NCI-H1092 treated with DMSO at 0.1 percent for 48 hours (cell line): ENCODE measurements around the gene WSB1.

Source experiments
- DNase-seq: peaks from one replicate; lab custom pipeline; 2025; lab: John Stamatoyannopoulos, UW

The WSB1 gene

GRCh38 chr17:27339198-27339835 is 45.4 kb downstream of the WSB1 start:
- DNase-seq, result no peak

- no peak for DNase-seq
Observed at GRCh38 chr17:27339836-27340550, 46.1 kb downstream of the WSB1 start.

GRCh38 chr17:27340575-27340974 is 46.7 kb downstream of the WSB1 start:
- DNase-seq, result no peak

- DNase-seq, result no peak
Observed at GRCh38 chr17:27341041-27341471, 47.1 kb downstream of the WSB1 start.

GRCh38 chr17:27342059-27342458 is 48.1 kb downstream of the WSB1 start:
- no peak for DNase-seq

GRCh38 chr17:27343294-27343693 is 49.4 kb downstream of the WSB1 start:
- DNase-seq, result no peak

GRCh38 chr17:27343977-27344607 is 50.2 kb downstream of the WSB1 start:
- no peak for DNase-seq

GRCh38 chr17:27345141-27345904 is 51.4 kb downstream of the WSB1 start:
- DNase-seq, result no peak

GRCh38 chr17:27346228-27346899 is 52.5 kb downstream of the WSB1 start:
- no peak for DNase-seq

GRCh38 chr17:27348196-27348595 is 54.3 kb downstream of the WSB1 start:
- DNase-seq, result no peak

GRCh38 chr17:27349540-27350021 is 55.7 kb downstream of the WSB1 start:
- no peak for DNase-seq

GRCh38 chr17:27351759-27352158 is 57.8 kb downstream of the WSB1 start:
- DNase-seq, result no peak

- DNase-seq, result no peak
Observed at GRCh38 chr17:27352448-27353032, 58.6 kb downstream of the WSB1 start.

GRCh38 chr17:27353033-27353460 is 59.1 kb downstream of the WSB1 start:
- DNase-seq, result no peak

GRCh38 chr17:27353461-27354050 is 59.6 kb downstream of the WSB1 start:
- DNase-seq, result peak; percentile 44

- no peak for DNase-seq
Observed at GRCh38 chr17:27354051-27354490, 60.2 kb downstream of the WSB1 start.

GRCh38 chr17:27354491-27355081 is 60.7 kb downstream of the WSB1 start:
- no peak for DNase-seq

- DNase-seq, result no peak
Observed at GRCh38 chr17:27355419-27355818, 61.5 kb downstream of the WSB1 start.

GRCh38 chr17:27356091-27356705 is 62.3 kb downstream of the WSB1 start:
- DNase-seq, result no peak

- no peak for DNase-seq
Observed at GRCh38 chr17:27357236-27357635, 63.3 kb downstream of the WSB1 start.
